ENCODE data around the gene ENTHD1. TPM values are rescaled to one million over a fixed set of nuclear protein-coding genes. Genes with fewer than 3 reads are reported as not detected.

Gene ENTHD1
- total RNA-seq, 1 experiment from 2014 or later, result not detected

DNA sequence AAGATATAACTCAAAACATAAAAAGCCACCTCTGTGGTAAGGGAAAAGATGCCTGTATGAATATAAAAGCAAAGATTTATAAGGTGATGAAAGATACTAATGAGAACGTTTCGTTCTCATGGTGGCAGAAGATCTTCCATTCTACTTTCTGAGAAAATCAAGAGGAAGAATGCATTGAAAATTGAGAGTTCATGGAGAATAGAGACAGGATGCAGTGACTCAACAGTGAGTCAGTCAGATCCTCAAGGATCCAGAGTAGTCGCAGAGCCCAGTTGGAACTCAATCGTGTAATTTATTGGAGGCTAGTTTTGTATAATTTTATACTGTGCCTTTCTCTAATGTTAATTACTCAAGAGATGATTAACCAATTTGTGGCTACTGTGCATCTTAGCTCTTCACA, 73.3 kb downstream of the ENTHD1 start:
- H3K27me3 Mint-ChIP-seq (ENCODE audit: low read depth), result peaks cover 2% of the 10 kb centered on the region
- TF ChIP-seq, protein P1, sequence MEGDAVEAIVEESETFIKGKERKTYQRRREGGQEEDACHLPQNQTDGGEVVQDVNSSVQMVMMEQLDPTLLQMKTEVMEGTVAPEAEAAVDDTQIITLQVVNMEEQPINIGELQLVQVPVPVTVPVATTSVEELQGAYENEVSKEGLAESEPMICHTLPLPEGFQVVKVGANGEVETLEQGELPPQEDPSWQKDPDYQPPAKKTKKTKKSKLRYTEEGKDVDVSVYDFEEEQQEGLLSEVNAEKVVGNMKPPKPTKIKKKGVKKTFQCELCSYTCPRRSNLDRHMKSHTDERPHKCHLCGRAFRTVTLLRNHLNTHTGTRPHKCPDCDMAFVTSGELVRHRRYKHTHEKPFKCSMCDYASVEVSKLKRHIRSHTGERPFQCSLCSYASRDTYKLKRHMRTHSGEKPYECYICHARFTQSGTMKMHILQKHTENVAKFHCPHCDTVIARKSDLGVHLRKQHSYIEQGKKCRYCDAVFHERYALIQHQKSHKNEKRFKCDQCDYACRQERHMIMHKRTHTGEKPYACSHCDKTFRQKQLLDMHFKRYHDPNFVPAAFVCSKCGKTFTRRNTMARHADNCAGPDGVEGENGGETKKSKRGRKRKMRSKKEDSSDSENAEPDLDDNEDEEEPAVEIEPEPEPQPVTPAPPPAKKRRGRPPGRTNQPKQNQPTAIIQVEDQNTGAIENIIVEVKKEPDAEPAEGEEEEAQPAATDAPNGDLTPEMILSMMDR (conservative IDR thresholded peaks at IDR 0.05), result no peak
- H3K9ac ChIP-seq (ENCODE audit: extremely low read depth, insufficient read length, low read length), result no peak overlapping the region

More for the DNA sequence above, 73.3 kb downstream of the ENTHD1 start:
- H3K27ac Mint-ChIP-seq, result no peak overlapping the region
- DNase-seq, result no peak
- Histone ChIP-seq H3K79me2 (ENCODE audit: insufficient read depth, low read length) (no peaks in the 10 kb centered on the region), H2BK12ac (ENCODE audit: insufficient read length, low read depth, low read length) (no peak overlapping the region), H3K23ac (ENCODE audit: insufficient read length, low read depth, low read length) (no peak overlapping the region), H2BK5ac (ENCODE audit: insufficient read length, low read length) (no peak overlapping the region), H3K4ac (ENCODE audit: low read depth, low read length) (no peak overlapping the region), H3K27me3 (ENCODE audit: insufficient read depth, low read length) (no peaks in the 10 kb centered on the region), H4K8ac (replicated peaks; ENCODE audit: insufficient read length, low read depth, low read length) (no peak overlapping the region), H3K23me2 (ENCODE audit: insufficient read length, low read depth, low read length, poor library complexity, severe bottlenecking) (no peaks in the 10 kb centered on the region), H3T11ph (ENCODE audit: low read length) (no peak overlapping the region), H2AK5ac (ENCODE audit: insufficient read length, low read length) (no peak overlapping the region), H3K18ac (ENCODE audit: insufficient read length, low read depth, low read length) (no peak overlapping the region), H4K5ac (ENCODE audit: insufficient read length, low read depth, low read length) (no peak overlapping the region), H3K27ac (ENCODE audit: insufficient read length, low read depth, low read length) (no peak overlapping the region), H3K14ac (ENCODE audit: insufficient read depth, low read length) (no peak overlapping the region), H3K79me1 (ENCODE audit: insufficient read depth, low read depth, low read length, poor library complexity, severe bottlenecking) (no peaks in the 10 kb centered on the region), H2BK120ac (ENCODE audit: low read depth, low read length, poor library complexity, severe bottlenecking) (no peak overlapping the region), H3K9me3 (ENCODE audit: control insufficient read depth, low read depth, low read length) (no peaks in the 10 kb centered on the region), H2AFZ (ENCODE audit: low read length) (no peak overlapping the region), H3K4me1 (ENCODE audit: insufficient read depth, low read length) (no peaks in the 10 kb centered on the region), H3K4me2 (ENCODE audit: insufficient read depth, insufficient read length, low read length) (no peak overlapping the region), H2BK20ac (ENCODE audit: low read depth, low read length, poor library complexity, severe bottlenecking) (no peak overlapping the region), H4K20me1 (ENCODE audit: control insufficient read depth, insufficient read depth, insufficient read length) (no peaks in the 10 kb centered on the region), H2BK15ac (ENCODE audit: low read depth, low read length) (no peak overlapping the region), H4K91ac (ENCODE audit: insufficient read length, low read depth, low read length) (no peak overlapping the region), H3K56ac (ENCODE audit: insufficient read length, low read depth, low read length) (no peak overlapping the region)
- H3K36me3 Mint-ChIP-seq (ENCODE audit: insufficient read depth in 1 of 3, low read depth in 3 of 3), result no peaks in the 10 kb centered on the region
- H3K9me3 Mint-ChIP-seq, result no peaks in the 10 kb centered on the region; a peak in 1 of 5 replicates
- WGBS (ENCODE audit: extremely low coverage, insufficient read length, low lambda C conversion rate), result no CpG with 5 or more reads among the region's 4 CpGs
- no peaks in the 10 kb centered on the region for H3K4me1 Mint-ChIP-seq
- no peak overlapping the region for H3K4me3 Mint-ChIP-seq
